NOMO-1 (cell line): Measurements from ENCODE around the gene GPATCH8.
"Not testable (repeated sequence)": the region's sequence is repeated elsewhere in the genome, so short reads cannot be mapped to it uniquely, and the experiment has no call there.

ENCODE experiments used
- DNase-seq, 2 experiments: peaks; one replicate each; lab custom pipeline; 2025; ENCODE audit not compliant: unreplicated experiment in 2 of 2; lab: John Stamatoyannopoulos, UW

Gene GPATCH8

GRCh38 chr17:44398692-44399691 lies 104.2 kb downstream of the GPATCH8 start:
- no peak for DNase-seq

- DNase-seq: no peak
Observed at GRCh38 chr17:44397479-44398440, 105.4 kb downstream of the GPATCH8 start.

DNA sequence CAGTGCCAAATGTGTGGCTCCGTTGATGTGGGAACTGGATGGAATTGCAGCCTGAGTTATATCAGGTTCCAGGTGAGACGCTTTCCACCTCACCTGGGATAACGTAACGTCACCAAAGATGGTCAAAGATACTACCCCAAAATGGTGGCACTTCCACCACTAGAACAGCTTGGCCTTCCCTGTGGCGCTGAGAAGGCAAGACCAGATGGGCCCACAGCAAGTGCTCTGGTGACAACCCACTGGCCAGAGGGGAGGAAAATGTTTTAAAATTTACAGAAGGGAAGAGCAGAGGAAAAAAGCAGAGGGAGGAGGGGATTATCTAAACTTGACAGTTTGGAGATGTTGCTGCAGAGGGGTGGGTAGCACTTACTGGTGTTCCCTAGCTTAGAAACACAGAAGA lies 106.3 kb downstream of the GPATCH8 start:
- DNase-seq: no peak

DNA sequence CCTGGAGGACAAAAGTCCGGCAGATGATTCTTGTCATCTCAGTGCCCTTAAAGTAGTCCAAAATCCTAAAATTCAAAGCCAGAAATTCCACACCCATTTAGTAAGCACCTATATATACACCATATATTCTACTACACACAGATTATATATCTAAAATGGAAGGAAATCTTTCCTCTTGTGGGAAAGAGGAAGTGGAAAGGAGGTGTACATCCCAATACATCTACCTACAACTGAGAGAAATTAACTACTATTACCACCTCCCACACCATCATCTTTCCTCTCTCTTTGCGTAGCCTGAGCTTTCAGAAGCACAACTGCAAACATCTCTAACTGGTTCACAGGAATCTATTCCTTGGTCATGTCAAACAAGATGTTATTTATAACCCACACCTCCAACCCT lies 108.4 kb downstream of the GPATCH8 start:
- DNase-seq: no peak

DNA sequence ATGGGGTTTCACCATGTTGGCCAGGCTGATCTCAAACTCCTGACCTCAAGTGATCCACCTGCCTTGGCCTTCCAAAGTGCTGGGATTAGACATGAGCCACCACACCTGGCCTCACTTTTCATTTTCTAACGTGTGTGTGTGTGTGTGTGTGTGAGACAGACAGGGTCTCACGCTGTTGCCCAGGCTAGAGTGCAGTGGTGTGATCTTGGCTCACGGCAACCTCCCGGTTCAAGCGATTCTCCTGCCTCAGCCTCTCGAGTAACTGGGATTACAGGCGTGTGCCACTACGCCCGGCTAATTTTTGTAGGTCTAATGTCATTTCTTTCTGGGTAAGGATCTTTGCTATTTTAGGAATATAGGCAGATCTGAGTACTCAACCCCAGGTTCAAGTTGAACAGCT lies 109.1 kb downstream of the GPATCH8 start:
- not testable (repeated sequence) for DNase-seq

DNA sequence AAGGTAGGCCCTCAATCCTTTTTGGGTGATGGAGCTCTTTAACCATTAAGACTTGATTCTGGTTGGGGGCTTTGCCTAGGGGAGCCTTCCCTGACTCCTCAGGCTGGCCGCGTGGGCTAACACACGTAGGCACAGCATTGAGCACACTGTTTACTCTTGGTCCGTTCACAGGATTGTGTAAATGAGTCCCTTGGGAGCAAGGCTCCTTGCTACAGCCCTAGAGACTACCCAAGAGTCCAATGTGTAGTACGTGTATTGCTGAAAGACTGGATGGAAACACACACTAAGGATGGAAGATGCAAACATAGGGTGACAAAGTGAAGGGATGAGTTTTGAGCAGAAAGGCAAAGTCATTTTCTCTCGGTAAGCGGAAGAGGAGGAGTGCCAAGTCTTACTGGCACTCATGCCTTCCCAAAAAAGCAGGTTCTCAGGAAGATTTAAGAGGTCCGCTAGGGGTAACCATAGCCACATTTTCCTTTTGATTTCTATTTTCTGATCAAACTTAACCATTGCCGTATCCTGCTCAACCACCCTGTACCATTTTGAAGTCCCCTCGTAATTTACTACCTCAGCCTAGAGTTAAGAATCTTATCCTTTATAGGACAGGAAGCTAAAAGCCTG lies 112.8 kb downstream of the GPATCH8 start:
- no peak for DNase-seq

- peak; percentile 68 to 81 for DNase-seq
Observed at GRCh38 chr17:44389723-44390202, 113.4 kb downstream of the GPATCH8 start.

DNA sequence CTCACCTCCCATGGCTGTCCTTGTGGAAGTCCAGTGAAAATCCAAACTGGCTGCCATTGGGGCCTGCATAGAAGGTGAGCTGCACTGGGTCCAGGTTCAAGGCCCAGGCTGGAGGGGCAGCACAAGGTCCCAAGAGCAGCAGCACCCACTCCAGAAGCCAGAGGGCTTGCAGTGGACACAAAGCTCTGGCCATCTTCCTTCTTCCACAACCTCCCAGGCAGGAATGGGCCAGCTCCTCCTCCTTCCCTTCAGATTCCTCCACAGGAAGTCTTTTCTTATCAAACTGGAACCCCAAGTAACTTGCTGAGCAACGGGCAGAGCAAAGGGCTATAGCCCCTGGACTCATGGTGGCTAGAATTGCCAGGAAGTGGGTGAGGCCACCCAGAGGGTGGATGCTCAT lies 113.9 kb downstream of the GPATCH8 start, which contains the start of gene ITGA2B:
TSS of gene ITGA2B (minus strand) at position 369 of the 400 bp plus-strand sequence. CDS start at position 193, 176 bp downstream.
- DNase-seq: no peak

- no peak for DNase-seq
Observed at GRCh38 chr17:44387804-44388203, 115.4 kb downstream of the GPATCH8 start.

DNA sequence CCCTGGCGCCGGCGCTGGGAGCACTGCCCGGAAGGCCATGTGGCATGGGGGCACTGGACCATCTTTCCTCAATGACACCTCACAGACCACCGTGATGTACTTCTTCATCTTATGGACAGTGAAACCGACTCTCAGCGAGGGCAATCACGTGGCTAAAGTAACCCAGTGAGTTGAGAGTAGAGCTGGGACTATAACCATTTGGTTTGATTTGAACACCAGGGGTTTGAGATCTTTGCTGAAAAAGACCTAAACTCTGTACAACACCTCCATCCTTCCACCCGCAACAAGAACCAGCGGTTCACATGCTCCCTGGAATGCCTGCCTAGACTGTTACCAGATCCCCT lies 117.1 kb downstream of the GPATCH8 start:
- no peak for DNase-seq

DNA sequence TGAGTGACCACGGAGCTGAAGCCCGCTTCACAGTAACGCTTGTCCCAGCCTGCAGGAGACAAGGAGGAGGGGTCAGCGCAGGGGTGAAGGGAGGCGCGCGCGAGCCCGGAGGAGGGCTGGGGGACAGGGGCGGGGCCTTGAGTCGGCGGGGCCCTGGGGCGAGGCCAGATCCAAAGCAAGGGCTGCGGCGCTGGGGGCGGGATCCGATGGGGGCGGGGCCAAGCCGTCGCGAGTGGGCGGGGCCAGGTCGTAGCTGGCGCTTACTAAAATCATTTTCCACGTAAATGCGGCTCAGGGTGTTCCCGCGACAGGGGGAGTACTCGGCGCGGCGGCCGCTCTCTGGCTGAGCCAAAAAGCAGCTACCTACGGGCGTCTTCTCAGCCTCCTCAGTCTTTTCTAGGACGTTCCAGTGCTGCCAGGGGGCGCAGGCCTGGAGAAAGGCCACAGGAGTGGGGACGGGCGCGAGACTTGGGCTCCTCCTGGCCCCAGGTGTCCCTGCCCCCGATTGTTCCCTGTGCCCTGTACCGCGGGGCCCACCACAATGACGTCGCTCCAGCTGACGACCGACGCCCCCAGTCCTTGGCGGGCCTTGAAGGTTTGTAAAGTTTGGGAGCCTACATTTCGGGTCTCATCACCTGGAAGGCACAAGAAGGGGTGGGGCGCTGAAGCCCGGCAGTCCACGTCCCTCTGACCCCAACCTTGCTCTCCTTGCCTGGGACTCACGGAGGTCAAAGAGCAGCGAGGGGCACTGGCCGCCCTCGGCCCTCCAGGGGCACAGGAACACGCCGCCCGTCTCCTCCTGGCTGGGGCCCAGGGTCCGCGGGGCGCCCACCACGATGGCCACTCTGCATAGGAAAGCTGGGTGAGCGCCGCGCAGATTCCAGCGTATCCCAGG lies 117.7 kb downstream of the GPATCH8 start:
- DNase-seq: peak; percentile 83 to 86

GRCh38 chr17:44384823-44385286 lies 118.4 kb downstream of the GPATCH8 start:
- no peak for DNase-seq

GRCh38 chr17:44384281-44384822 lies 118.9 kb downstream of the GPATCH8 start:
- no peak for DNase-seq

- DNase-seq: no peak
Observed at GRCh38 chr17:44383861-44384260, 119.3 kb downstream of the GPATCH8 start.

DNA sequence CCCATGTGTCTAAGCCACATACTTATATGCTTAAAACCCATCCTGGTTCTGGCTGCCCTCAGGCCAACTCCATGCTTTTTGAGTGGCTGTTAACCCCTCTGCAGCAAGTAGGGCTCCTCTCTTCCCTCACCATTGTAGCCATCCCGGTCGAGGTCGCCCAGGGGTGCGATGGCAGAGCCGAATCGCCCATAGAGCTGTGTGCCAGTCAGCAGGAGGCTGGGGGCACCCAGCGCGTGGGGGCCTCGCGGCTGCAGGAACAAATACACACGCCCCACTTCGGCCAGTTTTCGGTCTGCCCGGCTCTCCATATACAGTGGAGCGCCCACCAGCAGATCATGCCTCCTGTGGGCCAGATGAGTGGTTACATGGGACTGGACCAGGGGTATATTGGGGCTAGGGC lies 119.8 kb downstream of the GPATCH8 start:
- DNase-seq: no peak

DNA sequence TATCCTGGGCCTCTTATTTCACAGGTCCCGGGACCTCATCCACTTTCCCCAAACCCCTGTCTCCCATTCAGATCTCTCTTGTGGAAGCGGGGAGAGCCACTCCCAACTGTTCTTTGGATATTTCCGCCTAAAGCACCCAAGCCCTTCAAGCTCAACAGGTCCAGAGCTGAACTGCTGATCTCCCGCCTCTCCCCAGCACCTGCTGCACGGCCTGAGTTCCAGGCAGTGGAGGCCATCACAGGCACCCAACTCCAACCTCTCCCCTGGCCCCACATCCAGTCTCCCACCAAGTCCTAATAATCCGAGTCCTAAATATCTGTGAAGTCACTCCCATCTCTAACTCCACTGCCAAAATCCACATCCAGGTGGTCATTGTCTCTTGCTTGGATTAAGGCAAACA lies 120.3 kb downstream of the GPATCH8 start:
- DNase-seq: no peak

DNA sequence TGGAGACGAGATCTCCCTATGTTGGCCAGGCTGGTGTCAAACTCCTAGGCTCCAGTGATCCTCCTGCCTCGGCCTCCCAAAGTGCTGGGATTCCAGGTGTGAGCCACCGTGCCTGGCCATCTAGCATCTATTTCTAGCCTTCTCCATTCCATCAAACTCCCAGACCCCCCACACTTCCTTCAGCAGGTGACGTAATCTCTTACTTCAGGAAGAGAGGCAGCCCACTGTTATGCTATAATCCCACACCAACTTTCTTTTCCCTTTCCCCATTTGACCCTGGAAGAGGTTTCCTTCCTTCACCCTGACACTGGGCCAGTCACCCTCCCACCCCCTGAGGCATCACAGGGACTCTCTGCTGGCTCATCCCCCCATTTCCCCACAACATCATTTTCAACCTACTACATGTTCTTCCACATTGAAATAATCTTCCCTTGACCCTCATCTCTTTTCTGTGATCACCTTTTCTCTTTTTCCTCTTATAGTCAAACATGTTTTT lies 121.3 kb downstream of the GPATCH8 start:
- DNase-seq: no peak

GRCh38 chr17:44380767-44381166 lies 122.4 kb downstream of the GPATCH8 start:
- DNase-seq: no peak

DNA sequence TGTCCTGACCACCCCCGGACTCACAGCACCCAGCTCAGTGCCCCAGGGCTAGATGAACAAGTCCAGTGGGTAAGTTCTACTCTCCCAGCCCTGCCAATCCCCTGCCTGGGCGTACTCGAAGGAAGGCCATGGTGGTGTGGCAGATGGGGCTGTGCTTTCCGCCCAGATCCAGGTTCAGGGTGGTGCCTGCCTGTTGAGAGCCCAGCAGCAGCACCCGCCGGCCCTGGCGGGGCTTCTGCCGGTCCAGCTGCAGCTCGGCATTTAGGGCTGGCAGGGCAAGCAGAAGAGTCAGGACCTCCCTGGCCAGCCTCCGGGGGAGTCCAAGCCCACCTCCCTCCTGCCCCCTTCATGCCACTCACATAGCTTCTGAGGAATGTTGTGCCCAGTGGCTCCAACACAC lies 123.3 kb downstream of the GPATCH8 start:
- no peak for DNase-seq
